ENCODE data around the gene CBX1. TPM values are rescaled to one million over a fixed set of nuclear protein-coding genes. Genes with fewer than 3 reads are reported as not detected.

The CBX1 gene
- total and polyA plus RNA-seq, 10 of the 15 experiments (the other 5 are each of a cell fraction or from before 2014, with no cell fraction given) = 11.8 to 99.2 (median 43.5) TPM

DNA sequence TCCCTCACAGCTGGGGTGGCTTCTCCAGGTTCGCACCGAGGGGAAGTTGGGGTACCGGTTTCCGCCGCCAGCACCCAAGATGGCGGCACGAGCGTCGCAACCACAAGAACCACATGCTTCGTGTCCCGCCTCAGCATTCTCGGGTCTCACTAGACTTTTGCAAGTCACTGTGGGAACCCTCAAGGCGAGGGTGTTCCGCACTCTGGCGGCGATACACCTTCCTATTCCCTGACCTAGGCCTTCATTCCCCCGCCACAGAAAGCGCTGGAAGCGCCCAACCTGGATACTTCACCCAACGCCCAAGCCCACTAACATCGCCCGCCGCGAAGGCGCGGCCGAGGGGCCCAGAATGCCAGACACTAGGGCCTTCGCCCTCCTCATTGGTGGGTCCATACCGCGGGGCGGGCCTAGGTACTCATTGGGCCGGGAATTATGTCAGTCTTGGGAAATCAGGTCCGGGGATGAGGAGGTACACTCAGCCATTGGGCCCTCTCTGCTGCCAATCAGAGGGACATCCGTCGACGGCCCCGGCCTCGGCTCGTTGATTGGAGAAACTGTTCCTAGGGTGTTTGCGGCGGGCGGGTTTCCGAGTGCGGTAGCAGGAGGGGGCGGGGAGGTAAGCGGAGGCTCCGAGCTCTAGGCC is 53.4 kb downstream of the CBX1 start, which contains the start of gene NFE2L1 (continued):
- TF ChIP-seq USF2 (IDR thresholded peaks at IDR 0.05; ENCODE audit: borderline replicate concordance, low read depth, low read length) (peak; percentile 20; the same call in 1 of the 2 replicates), ATF3 (IDR thresholded peaks at IDR 0.05; ENCODE audit: borderline replicate concordance, extremely low read depth, low read depth, low read length) (no peak), ZNF274 (IDR thresholded peaks at IDR 0.05; ENCODE audit: insufficient read depth, insufficient read length) (no peak), MEF2A (IDR thresholded peaks at IDR 0.05; ENCODE audit: insufficient read depth, low read depth, low read length) (no peak), MAX (IDR thresholded peaks at IDR 0.05; ENCODE audit: low read depth, low read length) (peak; percentile 80; the same call in 1 of the 2 replicates), TCF3 (IDR thresholded peaks at IDR 0.05; ENCODE audit: borderline replicate concordance, insufficient read depth, low read depth, low read length) (peak; percentile 67; the same call in 1 of the 2 replicates), CBX3 (IDR thresholded peaks at IDR 0.05; ENCODE audit: borderline replicate concordance, low read depth) (no peak), E4F1 (IDR thresholded peaks at IDR 0.05; ENCODE audit: borderline replicate concordance, partially characterized antibody) (peak; percentile 46), SRF (IDR thresholded peaks at IDR 0.05; ENCODE audit: low read depth in 2 of 2, low read length in 2 of 2) (0 out of 4 replicates have a peak, but pooled peaks of 1 of the 2 experiments have one; percentile 2), TCF12 (IDR thresholded peaks at IDR 0.05; ENCODE audit: low read depth, low read length) (0 out of 2 replicates have a peak, but pooled peaks have one; percentile 54), ZBTB40 (IDR thresholded peaks at IDR 0.05; ENCODE audit: borderline replicate concordance) (peak; percentile 91)
- TF ChIP-seq, protein P1, sequence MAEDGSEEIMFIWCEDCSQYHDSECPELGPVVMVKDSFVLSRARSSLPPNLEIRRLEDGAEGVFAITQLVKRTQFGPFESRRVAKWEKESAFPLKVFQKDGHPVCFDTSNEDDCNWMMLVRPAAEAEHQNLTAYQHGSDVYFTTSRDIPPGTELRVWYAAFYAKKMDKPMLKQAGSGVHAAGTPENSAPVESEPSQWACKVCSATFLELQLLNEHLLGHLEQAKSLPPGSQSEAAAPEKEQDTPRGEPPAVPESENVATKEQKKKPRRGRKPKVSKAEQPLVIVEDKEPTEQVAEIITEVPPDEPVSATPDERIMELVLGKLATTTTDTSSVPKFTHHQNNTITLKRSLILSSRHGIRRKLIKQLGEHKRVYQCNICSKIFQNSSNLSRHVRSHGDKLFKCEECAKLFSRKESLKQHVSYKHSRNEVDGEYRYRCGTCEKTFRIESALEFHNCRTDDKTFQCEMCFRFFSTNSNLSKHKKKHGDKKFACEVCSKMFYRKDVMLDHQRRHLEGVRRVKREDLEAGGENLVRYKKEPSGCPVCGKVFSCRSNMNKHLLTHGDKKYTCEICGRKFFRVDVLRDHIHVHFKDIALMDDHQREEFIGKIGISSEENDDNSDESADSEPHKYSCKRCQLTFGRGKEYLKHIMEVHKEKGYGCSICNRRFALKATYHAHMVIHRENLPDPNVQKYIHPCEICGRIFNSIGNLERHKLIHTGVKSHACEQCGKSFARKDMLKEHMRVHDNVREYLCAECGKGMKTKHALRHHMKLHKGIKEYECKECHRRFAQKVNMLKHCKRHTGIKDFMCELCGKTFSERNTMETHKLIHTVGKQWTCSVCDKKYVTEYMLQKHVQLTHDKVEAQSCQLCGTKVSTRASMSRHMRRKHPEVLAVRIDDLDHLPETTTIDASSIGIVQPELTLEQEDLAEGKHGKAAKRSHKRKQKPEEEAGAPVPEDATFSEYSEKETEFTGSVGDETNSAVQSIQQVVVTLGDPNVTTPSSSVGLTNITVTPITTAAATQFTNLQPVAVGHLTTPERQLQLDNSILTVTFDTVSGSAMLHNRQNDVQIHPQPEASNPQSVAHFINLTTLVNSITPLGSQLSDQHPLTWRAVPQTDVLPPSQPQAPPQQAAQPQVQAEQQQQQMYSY (CRISPR knock-in tag; IDR thresholded peaks at IDR 0.05) = no peak
